Stimulated activated CD8-positive, alpha-beta memory T cell treated with anti-CD3 and anti-CD28 coated beads, Interleukin-2, amount 100 ng/mL, for 1 hour (primary cell): ENCODE measurements around the gene EBF3.
A peak's percentile ranks its signal among the peaks of the same experiment; 100 is the strongest.

Experiments
- DNase-seq, 2 donors: peaks; one replicate each; pipeline ENCODE4 v3.0.0-alpha.2; 2020; ENCODE audit warnings: low read depth in 2 of 2

Gene EBF3

GRCh38 chr10:129963641-129964501 is at the start of gene EBF3:
TSS of gene EBF3 (minus strand) at chr10:129964274. CDS start at chr10:129963768, 506 bp downstream.
- peak in 1 of 2 donors; percentile 12 for DNase-seq

GRCh38 chr10:130013335-130014262 is 49.5 kb upstream of the EBF3 start:
- no peak for DNase-seq

- DNase-seq: no peak
These were observed 48.1 kb upstream of the EBF3 start for GRCh38 chr10:130012129-130012528.

GRCh38 chr10:130010653-130011052 is 46.6 kb upstream of the EBF3 start:
- DNase-seq: no peak

GRCh38 chr10:130009228-130009627 is 45.2 kb upstream of the EBF3 start:
- DNase-seq: no peak

GRCh38 chr10:130003787-130004613 is 39.9 kb upstream of the EBF3 start:
- DNase-seq: no peak

- DNase-seq: no peak
These were observed 39.1 kb upstream of the EBF3 start for GRCh38 chr10:130003166-130003565.

- no peak for DNase-seq
These were observed 38.5 kb upstream of the EBF3 start for GRCh38 chr10:130002606-130003005.

- DNase-seq: no peak
These were observed 36.8 kb upstream of the EBF3 start for GRCh38 chr10:130000918-130001317.

- DNase-seq: no peak
These were observed 35.1 kb upstream of the EBF3 start for GRCh38 chr10:129999140-129999539.

GRCh38 chr10:129993621-129994020 is 29.5 kb upstream of the EBF3 start:
- no peak for DNase-seq

- no peak for DNase-seq
These were observed 28.3 kb upstream of the EBF3 start for GRCh38 chr10:129992356-129992755.

- DNase-seq: no peak
These were observed 18.8 kb upstream of the EBF3 start for GRCh38 chr10:129982825-129983224.

GRCh38 chr10:129978980-129979379 is 14.9 kb upstream of the EBF3 start:
- DNase-seq: no peak

- no peak for DNase-seq
These were observed 14.2 kb upstream of the EBF3 start for GRCh38 chr10:129978322-129978721.

GRCh38 chr10:129977794-129978193 is 13.7 kb upstream of the EBF3 start:
- DNase-seq: no peak

GRCh38 chr10:129973674-129974059 is 9.6 kb upstream of the EBF3 start:
- no peak for DNase-seq

GRCh38 chr10:129972966-129973673 is 9.0 kb upstream of the EBF3 start:
- no peak for DNase-seq

- DNase-seq: no peak
These were observed 8.3 kb upstream of the EBF3 start for GRCh38 chr10:129972145-129972965.
